Trophoblast cell (in vitro differentiated cells and primary cell): ENCODE data around the gene FMNL2.
A peak's percentile ranks its signal among the peaks of the same experiment; 100 is the strongest.

ENCODE experiments used
- DNase-seq, 2 donors: peaks; one replicate each; pipeline ENCODE4 v3.0.0-alpha.2; 2016
- H2AFZ ChIP-seq: 2 replicates; pipeline ENCODE4 v1.6.1; 2013; ENCODE audit warnings: low read length, moderate library complexity, mild to moderate bottlenecking; ENCODE audit not compliant: insufficient read depth, poor library complexity
- H2AK5ac ChIP-seq: 2 replicates; pipeline ENCODE4 v1.6.1; 2013; ENCODE audit warnings: mild to moderate bottlenecking, low read length
- H2BK120ac ChIP-seq: 2 replicates; pipeline ENCODE4 v1.6.1; 2013; ENCODE audit warnings: low read length, mild to moderate bottlenecking, moderate library complexity; ENCODE audit not compliant: insufficient read depth, poor library complexity
- H2BK12ac ChIP-seq: 2 replicates; pipeline ENCODE4 v1.6.1; 2013; ENCODE audit warnings: mild to moderate bottlenecking, low read length, moderate library complexity
- H2BK5ac ChIP-seq: 2 replicates; pipeline ENCODE4 v1.6.1; 2013; ENCODE audit warnings: low read length, low read depth, moderate library complexity, mild to moderate bottlenecking; ENCODE audit not compliant: poor library complexity
- H3K14ac ChIP-seq: 2 replicates; pipeline ENCODE4 v1.6.1; 2013; ENCODE audit warnings: mild to moderate bottlenecking, low read length
- H3K18ac ChIP-seq: 2 replicates; pipeline ENCODE4 v1.6.1; 2013; ENCODE audit warnings: mild to moderate bottlenecking, low read length
- H3K23ac ChIP-seq: 2 replicates; pipeline ENCODE4 v1.6.1; 2013; ENCODE audit warnings: low read length
- H3K27ac ChIP-seq: 2 replicates; pipeline ENCODE4 v1.5.1; 2013; ENCODE audit warnings: low read depth, mild to moderate bottlenecking, inconsistent platforms, low read length, moderate library complexity
- H3K27me3 ChIP-seq: 2 replicates; pipeline ENCODE4 v1.6.1; 2013; ENCODE audit warnings: inconsistent platforms, mild to moderate bottlenecking, low read length, moderate library complexity; ENCODE audit not compliant: insufficient read depth
- H3K36me3 ChIP-seq, 2 experiments: 1 replicate in 1 of 2; 2 replicates in 1 of 2; pipeline ENCODE4 v1.6.1; 2013; ENCODE audit warnings: low read length in 2 of 2, mild to moderate bottlenecking in 2 of 2, moderate library complexity in 1 of 2; ENCODE audit not compliant: insufficient read depth in 2 of 2, control insufficient read depth in 1 of 2
- H3K4ac ChIP-seq: 2 replicates; pipeline ENCODE4 v1.6.1; 2013; ENCODE audit warnings: low read depth, mild to moderate bottlenecking, low read length, moderate library complexity
- H3K4me1 ChIP-seq, 2 experiments: 1 replicate in 1 of 2; 2 replicates in 1 of 2; pipeline ENCODE4 v1.6.1; 2013; ENCODE audit warnings: low read length in 2 of 2, mild to moderate bottlenecking in 2 of 2, moderate library complexity in 1 of 2; ENCODE audit not compliant: insufficient read depth in 2 of 2, control insufficient read depth in 1 of 2
- H3K4me2 ChIP-seq: 2 replicates; pipeline ENCODE4 v1.6.1; 2013; ENCODE audit warnings: inconsistent platforms, mild to moderate bottlenecking, low read length, moderate library complexity
- H3K4me3 ChIP-seq: 2 replicates; pipeline ENCODE4 v1.5.1; 2013; ENCODE audit warnings: mild to moderate bottlenecking, low read depth, low read length, inconsistent platforms
- H3K79me1 ChIP-seq: one replicate; pipeline ENCODE4 v1.6.1; 2013; ENCODE audit warnings: low read length
- H3K79me2 ChIP-seq: 2 replicates; pipeline ENCODE4 v1.6.1; 2013; ENCODE audit warnings: low read length, mild to moderate bottlenecking; ENCODE audit not compliant: control insufficient read depth, insufficient read depth, poor library complexity
- H3K9ac ChIP-seq: 2 replicates; pipeline ENCODE4 v1.6.1; 2013; ENCODE audit warnings: mild to moderate bottlenecking, low read length
- H3K9me3 ChIP-seq: 2 replicates; pipeline ENCODE4 v1.6.1; 2013; ENCODE audit warnings: low read depth, mild to moderate bottlenecking, control low read depth, inconsistent platforms, low read length; ENCODE audit not compliant: insufficient read depth
- H4K12ac ChIP-seq: 2 replicates; pipeline ENCODE4 v1.6.1; 2013; ENCODE audit warnings: low read depth, mild to moderate bottlenecking, low read length, moderate library complexity
- H4K8ac ChIP-seq: 2 replicates; pipeline ENCODE4 v1.6.1; 2013; ENCODE audit warnings: low read depth, mild to moderate bottlenecking, low read length, moderate library complexity
- H4K91ac ChIP-seq: one replicate; pipeline ENCODE4 v1.6.1; 2013; ENCODE audit warnings: low read depth, mild to moderate bottlenecking, low read length, moderate library complexity
- WGBS: extraction: QIAGEN DNeasy Blood & Tissue Kit; methylation state at CpG from one replicate; pipeline ENCODE4 v1.1.7; 2013; ENCODE audit warnings: missing lambda C conversion rate; ENCODE audit not compliant: insufficient read length, insufficient coverage; ENCODE audit errors: extremely low coverage; 5-methylcytosine and 5-hydroxymethylcytosine counted together

FMNL2 gene

GRCh38 chr2:152513029-152513428 lies 178.1 kb downstream of the FMNL2 start:
- Histone ChIP-seq H4K91ac (no peak overlapping the region), H3K9me3 (no peaks in the 10 kb centered on the region), H3K4me3 (no peak overlapping the region), H3K36me3 (no peaks in the 10 kb centered on the region), H3K79me2 (no peaks in the 10 kb centered on the region), H4K12ac (no peak overlapping the region), H3K27me3 (no peaks in the 10 kb centered on the region), H2AFZ (no peak overlapping the region), H2BK5ac (no peak overlapping the region), H2BK12ac (no peak overlapping the region), H3K18ac (no peak overlapping the region), H3K27ac (no peak overlapping the region), H3K14ac (no peak overlapping the region), H3K4me1 (no peaks in the 10 kb centered on the region), H3K9ac (no peak overlapping the region), H2BK120ac (no peak overlapping the region), H3K4me2 (no peak overlapping the region), H3K23ac (no peak overlapping the region), H3K4ac (no peak overlapping the region), H4K8ac (no peak overlapping the region), H2AK5ac (no peak overlapping the region), H3K79me1 (no peaks in the 10 kb centered on the region)
- no peak for DNase-seq
- no CpG with 5 or more reads among the region's 4 CpGs for WGBS

GRCh38 chr2:152513681-152514080 lies 178.7 kb downstream of the FMNL2 start:
- H3K4me1 ChIP-seq, result no peaks in the 10 kb centered on the region
- no peak overlapping the region for H2BK12ac ChIP-seq
- H3K23ac ChIP-seq, result no peak overlapping the region
- H3K27me3 ChIP-seq, result no peaks in the 10 kb centered on the region
- no CpG with 5 or more reads among the region's 2 CpGs for WGBS
- H3K9ac ChIP-seq, result no peak overlapping the region
- no peak overlapping the region for H4K12ac ChIP-seq
- DNase-seq, result peak in 1 of 2 donors; percentile 24
- H2AFZ ChIP-seq, result no peak overlapping the region
- H4K91ac ChIP-seq, result no peak overlapping the region
- no peak overlapping the region for H3K14ac ChIP-seq
- no peak overlapping the region for H3K18ac ChIP-seq
- H2BK5ac ChIP-seq, result no peak overlapping the region
- no peak overlapping the region for H2BK120ac ChIP-seq
- no peak overlapping the region for H2AK5ac ChIP-seq
- no peak overlapping the region for H3K27ac ChIP-seq
- no peak overlapping the region for H3K4me3 ChIP-seq
- H3K36me3 ChIP-seq, result no peaks in the 10 kb centered on the region
- H3K79me1 ChIP-seq, result no peaks in the 10 kb centered on the region
- H3K4ac ChIP-seq, result no peak overlapping the region
- no peak overlapping the region for H3K4me2 ChIP-seq
- H3K79me2 ChIP-seq, result no peaks in the 10 kb centered on the region
- no peaks in the 10 kb centered on the region for H3K9me3 ChIP-seq
- H4K8ac ChIP-seq, result no peak overlapping the region

- no peaks in the 10 kb centered on the region for H3K4me1 ChIP-seq
- no peak overlapping the region for H3K27ac ChIP-seq
- H3K18ac ChIP-seq, result no peak overlapping the region
- H3K4ac ChIP-seq, result no peak overlapping the region
- H3K4me2 ChIP-seq, result no peak overlapping the region
- no peak overlapping the region for H4K8ac ChIP-seq
- H3K79me2 ChIP-seq, result no peaks in the 10 kb centered on the region
- no peak overlapping the region for H3K23ac ChIP-seq
- no peak overlapping the region for H4K12ac ChIP-seq
- no peaks in the 10 kb centered on the region for H3K27me3 ChIP-seq
- no peak overlapping the region for H3K4me3 ChIP-seq
- no peak overlapping the region for H2BK12ac ChIP-seq
- no peak overlapping the region for H3K9ac ChIP-seq
- no CpG with 5 or more reads among the region's 1 CpG for WGBS
- H2AFZ ChIP-seq, result no peak overlapping the region
- no peak overlapping the region for H3K14ac ChIP-seq
- no peak overlapping the region for H4K91ac ChIP-seq
- H2BK5ac ChIP-seq, result no peak overlapping the region
- H2AK5ac ChIP-seq, result no peak overlapping the region
- H3K36me3 ChIP-seq, result no peaks in the 10 kb centered on the region
- H3K9me3 ChIP-seq, result no peaks in the 10 kb centered on the region
- H2BK120ac ChIP-seq, result no peak overlapping the region
- H3K79me1 ChIP-seq, result no peaks in the 10 kb centered on the region
- DNase-seq, result no peak
Observed at GRCh38 chr2:152518034-152518433, 183.1 kb downstream of the FMNL2 start.

GRCh38 chr2:152518641-152519580 lies 183.9 kb downstream of the FMNL2 start:
- no peak overlapping the region for H2AK5ac ChIP-seq
- no peak overlapping the region for H3K18ac ChIP-seq
- H3K36me3 ChIP-seq, result no peaks in the 10 kb centered on the region
- H2AFZ ChIP-seq, result no peak overlapping the region
- H3K79me2 ChIP-seq, result no peaks in the 10 kb centered on the region
- no peak overlapping the region for H2BK120ac ChIP-seq
- no CpG with 5 or more reads among the region's 14 CpGs for WGBS
- no peak overlapping the region for H4K8ac ChIP-seq
- H3K14ac ChIP-seq, result no peak overlapping the region
- no peaks in the 10 kb centered on the region for H3K79me1 ChIP-seq
- H3K4me1 ChIP-seq, result no peaks in the 10 kb centered on the region
- no peak overlapping the region for H2BK12ac ChIP-seq
- no peak overlapping the region for H3K4me2 ChIP-seq
- no peak overlapping the region for H3K27ac ChIP-seq
- no peak overlapping the region for H4K91ac ChIP-seq
- no peak overlapping the region for H3K4me3 ChIP-seq
- H4K12ac ChIP-seq, result no peak overlapping the region
- H3K27me3 ChIP-seq, result no peaks in the 10 kb centered on the region
- H3K9ac ChIP-seq, result no peak overlapping the region
- no peak for DNase-seq
- H2BK5ac ChIP-seq, result no peak overlapping the region
- H3K9me3 ChIP-seq, result no peaks in the 10 kb centered on the region
- no peak overlapping the region for H3K4ac ChIP-seq
- no peak overlapping the region for H3K23ac ChIP-seq
